SU-DHL-6 (cell line): ENCODE measurements around the gene ZBTB17.

Experiments used
- H2AFZ ChIP-seq: fragments of 200-600 bp; sonication (generic); 2 replicates; pipeline ENCODE4 v1.6.1; 2014; ENCODE audit warnings: low read depth, mild to moderate bottlenecking, moderate library complexity, mixed read lengths, antibody characterized with exemption, low read length; ENCODE audit not compliant: severe bottlenecking
- H3F3A ChIP-seq: fragments of 200-600 bp; shearing (Covaris generic); 2 replicates; pipeline ENCODE4 v1.6.0; 2016; ENCODE audit warnings: antibody characterized with exemption, mild to moderate bottlenecking; ENCODE audit not compliant: insufficient read depth
- H3K27ac ChIP-seq: fragments of 200-600 bp; sonication (generic); 2 replicates; pipeline ENCODE4 v1.5.1; 2016; ENCODE audit warnings: low read depth, mild to moderate bottlenecking, low read length, moderate library complexity, mixed read lengths
- H3K27me3 ChIP-seq: fragments of 200-600 bp; sonication (generic), shearing (Covaris generic); 2 replicates; pipeline ENCODE4 v1.6.0; 2014; ENCODE audit warnings: mild to moderate bottlenecking, low read length
- H3K36me3 ChIP-seq: fragments of 200-600 bp; sonication (generic); 2 replicates; pipeline ENCODE4 v1.6.1; 2014; ENCODE audit warnings: mild to moderate bottlenecking, low read length, mixed read lengths
- H3K4me2 ChIP-seq: fragments of 300-600, 200-600 bp; shearing (Covaris generic), sonication (generic); 2 replicates; pipeline ENCODE4 v1.6.0; 2014; ENCODE audit warnings: low read length, low read depth, mild to moderate bottlenecking; ENCODE audit not compliant: poor library complexity, severe bottlenecking
- H3K4me3 ChIP-seq: fragments of 200-600 bp; sonication (generic); 2 replicates; pipeline ENCODE4 v1.5.1; 2014; ENCODE audit warnings: antibody characterized with exemption, low read length, mild to moderate bottlenecking, mixed read lengths; ENCODE audit not compliant: insufficient read depth, poor library complexity, severe bottlenecking
- H3K79me2 ChIP-seq: fragments of 200-600 bp; sonication (generic); 2 replicates; pipeline ENCODE4 v1.6.1; 2014; ENCODE audit warnings: mild to moderate bottlenecking, low read length, moderate library complexity; ENCODE audit not compliant: insufficient read depth
- H3K9ac ChIP-seq: fragments of 200-600 bp; sonication (generic); 2 replicates; pipeline ENCODE4 v1.7.0; 2014; ENCODE audit warnings: mild to moderate bottlenecking, low read length
- H3K9me2 ChIP-seq: fragments of 200-600 bp; sonication (generic); replicated peaks from 2 replicates; pipeline ENCODE4 v1.6.1; 2014; ENCODE audit warnings: low read length; ENCODE audit not compliant: insufficient read depth
- H3K9me3 ChIP-seq: fragments of 200-600 bp; sonication (generic); 2 replicates; pipeline ENCODE4 v1.6.1; 2014; ENCODE audit warnings: low read length, mixed read lengths; ENCODE audit not compliant: insufficient read depth
- H4K20me1 ChIP-seq: fragments of 200-600 bp; sonication (generic); 2 replicates; pipeline ENCODE4 v1.6.1; 2014; ENCODE audit warnings: low read depth, mild to moderate bottlenecking, antibody characterized with exemption, low read length, moderate library complexity, mixed read lengths
- CTCF ChIP-seq: fragments of 200-600 bp; sonication (generic); IDR thresholded peaks from one replicate; pipeline ENCODE4 v1.5.1; 2017; ENCODE audit warnings: antibody characterized with exemption, mild to moderate bottlenecking, low read length, moderate library complexity; ENCODE audit not compliant: insufficient read depth, poor library complexity, severe bottlenecking
- EZH2phosphoT487 ChIP-seq: fragments of 200-600 bp; sonication (generic), shearing (Covaris generic); conservative IDR thresholded peaks from 2 replicates; pipeline ENCODE4 v1.6.1; 2018; ENCODE audit warnings: mild to moderate bottlenecking, antibody characterized with exemption, low read length, moderate library complexity, mixed read lengths

The ZBTB17 gene

GRCh38 chr1:15988856-15989736 lies 13.2 kb upstream of the ZBTB17 start:
- H3K27ac ChIP-seq: no peak overlapping the region
- no peaks in the 10 kb centered on the region for H3K9me2 ChIP-seq
- H3K79me2 ChIP-seq: no peaks in the 10 kb centered on the region
- H3F3A ChIP-seq: no peaks in the 10 kb centered on the region
- no peaks in the 10 kb centered on the region for H3K36me3 ChIP-seq
- no peaks in the 10 kb centered on the region for H4K20me1 ChIP-seq
- no peak overlapping the region for H3K4me3 ChIP-seq
- H3K4me2 ChIP-seq: no peak overlapping the region
- no peaks in the 10 kb centered on the region for H3K9me3 ChIP-seq
- no peak overlapping the region for H2AFZ ChIP-seq
- no peaks in the 10 kb centered on the region for H3K27me3 ChIP-seq
- TF ChIP-seq CTCF (no peak), EZH2phosphoT487 (no peak)
- no peak overlapping the region for H3K9ac ChIP-seq

- H3F3A ChIP-seq: no peaks in the 10 kb centered on the region
- H3K9me2 ChIP-seq: no peaks in the 10 kb centered on the region
- H3K36me3 ChIP-seq: no peaks in the 10 kb centered on the region
- no peak overlapping the region for H2AFZ ChIP-seq
- no peak overlapping the region for H3K4me3 ChIP-seq
- H3K9me3 ChIP-seq: no peaks in the 10 kb centered on the region
- H3K4me2 ChIP-seq: no peak overlapping the region
- no peaks in the 10 kb centered on the region for H4K20me1 ChIP-seq
- no peaks in the 10 kb centered on the region for H3K27me3 ChIP-seq
- TF ChIP-seq CTCF (no peak), EZH2phosphoT487 (no peak)
- no peak overlapping the region for H3K9ac ChIP-seq
- H3K27ac ChIP-seq: no peak overlapping the region
- H3K79me2 ChIP-seq: no peaks in the 10 kb centered on the region
Measured at GRCh38 chr1:15985611-15986297, 9.9 kb upstream of the ZBTB17 start.

GRCh38 chr1:15983275-15983674 lies 7.4 kb upstream of the ZBTB17 start:
- Histone ChIP-seq H3K79me2 (no peaks in the 10 kb centered on the region), H3K4me3 (no peak overlapping the region), H3K27ac (no peak overlapping the region), H4K20me1 (no peaks in the 10 kb centered on the region), H3K27me3 (no peaks in the 10 kb centered on the region), H3F3A (no peaks in the 10 kb centered on the region), H3K9ac (no peak overlapping the region), H3K36me3 (no peaks in the 10 kb centered on the region), H2AFZ (no peak overlapping the region), H3K9me2 (no peaks in the 10 kb centered on the region), H3K4me2 (no peak overlapping the region), H3K9me3 (no peaks in the 10 kb centered on the region)
- no peak for TF ChIP-seq CTCF
- no peak for TF ChIP-seq EZH2phosphoT487
